Erythroblast (primary cell): Measurements from ENCODE around the gene ILK.

Experiments
- GATA1 ChIP-seq: IDR thresholded peaks from 2 replicates; pipeline ENCODE4 v1.6.1; 2011; ENCODE audit warnings: low read depth, mild to moderate bottlenecking, control low read depth, low read length, moderate library complexity
- POLR2A ChIP-seq: IDR thresholded peaks from 2 replicates; pipeline ENCODE4 v1.6.1; 2011; ENCODE audit warnings: mild to moderate bottlenecking, low read length

GRCh38 chr11:6652182-6652581 is 48.6 kb downstream of the ILK start:
- no peak for TF ChIP-seq POLR2A
- no peak for TF ChIP-seq GATA1
